AG04450 (cell line): ENCODE measurements around the gene DNAJB13. TPM values are rescaled to one million over a fixed set of nuclear protein-coding genes. Genes with fewer than 3 reads are reported as not detected.

ENCODE experiments used
- CTCF ChIA-PET: fragments of 300-600, 350-600 bp; formaldehyde crosslinking; extraction: SDS; loops from one replicate; lab custom pipeline; 2022; ENCODE audit warnings: antibody characterized with exemption, inconsistent platforms; lab: Charles Lee
- POLR2A ChIA-PET: fragments of 350-600 bp; formaldehyde crosslinking; extraction: SDS; loops from one replicate; lab custom pipeline; 2021; ENCODE audit warnings: antibody characterized with exemption, inconsistent platforms; lab: Yijun Ruan, JAX
- DNase-seq: peaks from one replicate; pipeline ENCODE4 v3.0.0-alpha.2; 2011; ENCODE audit warnings: low read depth, low spot score
- H3K27ac ChIP-seq: one replicate; pipeline ENCODE4 v1.5.1; 2012; ENCODE audit warnings: low read depth, low read length, control low read depth
- H3K27me3 ChIP-seq: one replicate; pipeline ENCODE4 v1.6.0; 2012; ENCODE audit warnings: low read length; ENCODE audit not compliant: control insufficient read depth, insufficient read depth
- H3K4me3 ChIP-seq: 2 replicates; pipeline ENCODE4 v1.5.1; 2011; ENCODE audit warnings: mild to moderate bottlenecking, low read depth, low read length, control low read depth
- H3K9me3 ChIP-seq: 2 replicates; pipeline ENCODE4 v1.5.1; 2012; ENCODE audit warnings: low read length; ENCODE audit not compliant: control insufficient read depth, insufficient read depth
- CTCF ChIP-seq: IDR thresholded peaks from 2 replicates; pipeline ENCODE4 v1.5.1; 2011; ENCODE audit warnings: low read depth, low read length, control low read depth, inconsistent platforms
- polyA plus RNA-seq: library from polyadenylated mRNA; depleted of rRNA; stranded (reverse); fragments of >200 nt; gene quantifications from 2 replicates; pipeline ENCODE4 v1.2.3, GENCODE V29; 2011

Gene DNAJB13
- polyA plus RNA-seq, 1 experiment, result 0.11 TPM

- no peak for DNase-seq
- POLR2A ChIA-PET, result no interaction called here
- no peak overlapping the region for H3K4me3 ChIP-seq
- no peak overlapping the region for H3K27ac ChIP-seq
- CTCF ChIA-PET, result no interaction called here
- no peaks in the 10 kb centered on the region for H3K27me3 ChIP-seq
- no peak for TF ChIP-seq CTCF
- H3K9me3 ChIP-seq, result no peaks in the 10 kb centered on the region; the same call in 1 of the 2 replicates
These were observed 55.1 kb downstream of the DNAJB13 start for GRCh38 chr11:74005721-74006517.

GRCh38 chr11:74006743-74007304 lies 56.0 kb downstream of the DNAJB13 start:
- Histone ChIP-seq H3K9me3 (no peaks in the 10 kb centered on the region; the same call in 1 of the 2 replicates), H3K4me3 (no peak overlapping the region), H3K27ac (no peak overlapping the region), H3K27me3 (no peaks in the 10 kb centered on the region)
- no peak for TF ChIP-seq CTCF
- POLR2A ChIA-PET, result no interaction called here
- CTCF ChIA-PET, result no interaction called here
- no peak for DNase-seq

- ChIA-PET POLR2A (no interaction called here), CTCF (no interaction called here)
- no peak overlapping the region for H3K27ac ChIP-seq
- no peak for DNase-seq
- no peaks in the 10 kb centered on the region for H3K27me3 ChIP-seq
- TF ChIP-seq CTCF, result no peak
- no peak overlapping the region for H3K4me3 ChIP-seq
- no peaks in the 10 kb centered on the region; the same call in 1 of the 2 replicates for H3K9me3 ChIP-seq
These were observed 57.0 kb downstream of the DNAJB13 start for GRCh38 chr11:74007691-74008372.

- Histone ChIP-seq H3K9me3 (no peaks in the 10 kb centered on the region; the same call in 1 of the 2 replicates), H3K27ac (no peak within 1 kb of the TSS), H3K27me3 (no peaks in the 10 kb centered on the region), H3K4me3 (no peak within 1 kb of the TSS)
- ChIA-PET POLR2A (no interaction called here), CTCF (no interaction called here)
- no peak for DNase-seq
- no peak for TF ChIP-seq CTCF
These were observed 57.8 kb downstream of the DNAJB13 start, which contains the start of gene UCP3 for GRCh38 chr11:74008373-74009229. UCP3 (minus strand) TSS chr11:74009085; CDS start chr11:74007042, 2,043 bp downstream.
